Measurements from ENCODE around the gene DSG3.

Gene DSG3

DNA sequence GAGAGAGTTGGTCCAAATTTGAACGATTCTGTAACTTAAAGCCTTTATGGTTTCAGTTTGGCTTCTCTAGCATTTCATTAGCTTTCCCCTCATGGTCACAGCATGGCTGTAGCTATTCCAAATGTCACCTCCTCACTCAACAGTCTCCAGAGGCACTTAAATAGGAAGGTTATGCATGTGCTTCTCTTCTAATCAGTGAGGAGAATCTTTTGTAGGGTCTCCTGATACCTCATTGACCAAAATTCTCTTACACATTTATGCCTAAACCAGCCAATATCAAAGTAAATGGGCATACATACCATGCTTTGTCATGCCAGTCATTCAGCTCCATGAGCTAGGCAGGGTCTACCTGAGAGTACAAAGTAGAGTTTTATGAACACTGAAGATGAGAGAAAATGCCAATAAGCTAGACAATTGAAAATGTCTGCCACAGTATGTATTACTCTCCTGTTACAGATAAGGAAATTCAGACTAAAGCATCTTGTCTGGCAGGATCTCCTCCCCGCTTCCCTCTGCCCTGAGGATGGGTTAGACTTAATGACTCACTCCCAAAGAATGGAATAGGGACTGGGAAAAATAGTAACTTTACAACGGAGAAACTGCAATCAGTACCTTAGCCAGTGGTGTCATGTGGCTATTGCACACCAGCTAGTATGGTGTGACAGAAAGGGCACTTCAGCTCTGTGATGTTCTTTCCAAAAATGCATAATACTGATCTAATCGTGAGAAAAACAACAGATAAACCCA, 65.8 kb downstream of the DSG3 start:
- ATAC-seq = no peak; the same call in 1 of the 3 replicates
- TF ChIP-seq ZNF8 (CRISPR knock-in tag; IDR thresholded peaks at IDR 0.05) = no peak
- TF ChIP-seq TOX (CRISPR knock-in tag; IDR thresholded peaks at IDR 0.05; ENCODE audit: borderline replicate concordance) = no peak
- TF ChIP-seq, protein P1, sequence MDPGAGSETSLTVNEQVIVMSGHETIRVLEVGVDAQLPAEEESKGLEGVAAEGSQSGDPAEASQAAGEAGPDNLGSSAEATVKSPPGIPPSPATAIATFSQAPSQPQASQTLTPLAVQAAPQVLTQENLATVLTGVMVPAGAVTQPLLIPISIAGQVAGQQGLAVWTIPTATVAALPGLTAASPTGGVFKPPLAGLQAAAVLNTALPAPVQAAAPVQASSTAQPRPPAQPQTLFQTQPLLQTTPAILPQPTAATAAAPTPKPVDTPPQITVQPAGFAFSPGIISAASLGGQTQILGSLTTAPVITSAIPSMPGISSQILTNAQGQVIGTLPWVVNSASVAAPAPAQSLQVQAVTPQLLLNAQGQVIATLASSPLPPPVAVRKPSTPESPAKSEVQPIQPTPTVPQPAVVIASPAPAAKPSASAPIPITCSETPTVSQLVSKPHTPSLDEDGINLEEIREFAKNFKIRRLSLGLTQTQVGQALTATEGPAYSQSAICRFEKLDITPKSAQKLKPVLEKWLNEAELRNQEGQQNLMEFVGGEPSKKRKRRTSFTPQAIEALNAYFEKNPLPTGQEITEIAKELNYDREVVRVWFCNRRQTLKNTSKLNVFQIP (CRISPR knock-in tag; IDR thresholded peaks at IDR 0.05; ENCODE audit: borderline replicate concordance, low read depth) = no peak
- no peak for TF ChIP-seq OSR1 (CRISPR knock-in tag; IDR thresholded peaks at IDR 0.05)
- TF ChIP-seq, protein P2, sequence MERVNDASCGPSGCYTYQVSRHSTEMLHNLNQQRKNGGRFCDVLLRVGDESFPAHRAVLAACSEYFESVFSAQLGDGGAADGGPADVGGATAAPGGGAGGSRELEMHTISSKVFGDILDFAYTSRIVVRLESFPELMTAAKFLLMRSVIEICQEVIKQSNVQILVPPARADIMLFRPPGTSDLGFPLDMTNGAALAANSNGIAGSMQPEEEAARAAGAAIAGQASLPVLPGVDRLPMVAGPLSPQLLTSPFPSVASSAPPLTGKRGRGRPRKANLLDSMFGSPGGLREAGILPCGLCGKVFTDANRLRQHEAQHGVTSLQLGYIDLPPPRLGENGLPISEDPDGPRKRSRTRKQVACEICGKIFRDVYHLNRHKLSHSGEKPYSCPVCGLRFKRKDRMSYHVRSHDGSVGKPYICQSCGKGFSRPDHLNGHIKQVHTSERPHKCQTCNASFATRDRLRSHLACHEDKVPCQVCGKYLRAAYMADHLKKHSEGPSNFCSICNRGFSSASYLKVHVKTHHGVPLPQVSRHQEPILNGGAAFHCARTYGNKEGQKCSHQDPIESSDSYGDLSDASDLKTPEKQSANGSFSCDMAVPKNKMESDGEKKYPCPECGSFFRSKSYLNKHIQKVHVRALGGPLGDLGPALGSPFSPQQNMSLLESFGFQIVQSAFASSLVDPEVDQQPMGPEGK (CRISPR knock-in tag; IDR thresholded peaks at IDR 0.05; ENCODE audit: borderline replicate concordance) = no peak
- TF ChIP-seq RARB (CRISPR knock-in tag; IDR thresholded peaks at IDR 0.05) = no peak

DNA sequence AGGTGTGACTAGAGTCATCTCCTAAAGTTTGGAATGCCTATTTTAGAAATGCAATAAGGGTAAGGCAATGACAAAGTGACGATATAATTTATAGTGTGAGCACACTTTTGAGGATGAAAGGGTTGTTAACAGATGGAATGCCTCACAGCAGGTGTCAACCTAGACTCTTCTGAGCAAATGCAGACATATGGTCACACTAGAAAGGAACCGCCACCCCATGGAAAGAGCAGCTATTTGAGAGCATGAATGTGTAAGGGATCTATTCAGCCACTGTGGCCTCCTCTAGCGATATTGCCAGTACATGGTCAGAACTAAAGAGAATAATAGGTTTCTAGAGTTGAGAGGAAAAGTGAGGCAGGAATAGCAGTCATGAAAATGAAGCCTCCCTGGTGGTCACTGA, 68.9 kb downstream of the DSG3 start:
- TF ChIP-seq ARNTL (CRISPR knock-in tag; IDR thresholded peaks at IDR 0.05; ENCODE audit: borderline replicate concordance, low read depth) = no peak
- TF ChIP-seq CSDC2 (CRISPR knock-in tag; IDR thresholded peaks at IDR 0.05) = no peak
- TF ChIP-seq PPARA (CRISPR knock-in tag; IDR thresholded peaks at IDR 0.05; ENCODE audit: borderline replicate concordance) = no peak
- TF ChIP-seq ISL1 (CRISPR knock-in tag; IDR thresholded peaks at IDR 0.05) = no peak
- TF ChIP-seq, protein P3, sequence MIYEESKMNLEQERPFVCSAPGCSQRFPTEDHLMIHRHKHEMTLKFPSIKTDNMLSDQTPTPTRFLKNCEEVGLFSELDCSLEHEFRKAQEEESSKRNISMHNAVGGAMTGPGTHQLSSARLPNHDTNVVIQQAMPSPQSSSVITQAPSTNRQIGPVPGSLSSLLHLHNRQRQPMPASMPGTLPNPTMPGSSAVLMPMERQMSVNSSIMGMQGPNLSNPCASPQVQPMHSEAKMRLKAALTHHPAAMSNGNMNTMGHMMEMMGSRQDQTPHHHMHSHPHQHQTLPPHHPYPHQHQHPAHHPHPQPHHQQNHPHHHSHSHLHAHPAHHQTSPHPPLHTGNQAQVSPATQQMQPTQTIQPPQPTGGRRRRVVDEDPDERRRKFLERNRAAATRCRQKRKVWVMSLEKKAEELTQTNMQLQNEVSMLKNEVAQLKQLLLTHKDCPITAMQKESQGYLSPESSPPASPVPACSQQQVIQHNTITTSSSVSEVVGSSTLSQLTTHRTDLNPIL (CRISPR knock-in tag; IDR thresholded peaks at IDR 0.05; ENCODE audit: low read depth) = no peak
- TF ChIP-seq, protein P4, sequence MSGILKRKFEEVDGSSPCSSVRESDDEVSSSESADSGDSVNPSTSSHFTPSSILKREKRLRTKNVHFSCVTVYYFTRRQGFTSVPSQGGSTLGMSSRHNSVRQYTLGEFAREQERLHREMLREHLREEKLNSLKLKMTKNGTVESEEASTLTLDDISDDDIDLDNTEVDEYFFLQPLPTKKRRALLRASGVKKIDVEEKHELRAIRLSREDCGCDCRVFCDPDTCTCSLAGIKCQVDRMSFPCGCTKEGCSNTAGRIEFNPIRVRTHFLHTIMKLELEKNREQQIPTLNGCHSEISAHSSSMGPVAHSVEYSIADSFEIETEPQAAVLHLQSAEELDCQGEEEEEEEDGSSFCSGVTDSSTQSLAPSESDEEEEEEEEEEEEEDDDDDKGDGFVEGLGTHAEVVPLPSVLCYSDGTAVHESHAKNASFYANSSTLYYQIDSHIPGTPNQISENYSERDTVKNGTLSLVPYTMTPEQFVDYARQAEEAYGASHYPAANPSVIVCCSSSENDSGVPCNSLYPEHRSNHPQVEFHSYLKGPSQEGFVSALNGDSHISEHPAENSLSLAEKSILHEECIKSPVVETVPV (CRISPR knock-in tag; IDR thresholded peaks at IDR 0.05) = no peak
- TF ChIP-seq ZC3H10 (CRISPR knock-in tag; IDR thresholded peaks at IDR 0.05) = no peak
- TF ChIP-seq RARB (CRISPR knock-in tag; IDR thresholded peaks at IDR 0.05) = no peak
- no peak for TF ChIP-seq TCF4 (CRISPR knock-in tag; IDR thresholded peaks at IDR 0.05; ENCODE audit: borderline replicate concordance)
- TF ChIP-seq ESRRG (CRISPR knock-in tag; IDR thresholded peaks at IDR 0.05) = no peak
- ATAC-seq = no peak

DNA sequence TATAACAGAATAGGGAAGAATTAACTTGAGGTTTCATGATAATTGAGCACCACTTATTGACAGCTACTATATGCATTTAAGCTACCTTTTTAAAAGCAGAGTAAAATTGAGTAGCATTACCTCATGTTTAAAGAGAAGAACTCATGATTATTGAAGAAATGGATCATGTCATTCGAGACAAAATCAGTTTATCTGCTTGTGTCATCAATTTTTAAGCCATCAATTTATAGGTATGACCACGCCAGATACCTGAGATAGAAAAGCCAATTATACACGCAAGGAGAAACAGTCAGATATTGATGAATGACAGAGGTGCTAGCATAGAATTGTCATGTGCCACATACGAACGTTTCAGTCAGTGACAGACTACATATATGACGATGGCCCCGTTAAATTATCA, 78.8 kb downstream of the DSG3 start:
- ATAC-seq = no peak
- no peak for TF ChIP-seq ARNTL (CRISPR knock-in tag; IDR thresholded peaks at IDR 0.05; ENCODE audit: borderline replicate concordance, low read depth)
- TF ChIP-seq RARB (CRISPR knock-in tag; IDR thresholded peaks at IDR 0.05) = no peak
- TF ChIP-seq OSR1 (CRISPR knock-in tag; IDR thresholded peaks at IDR 0.05) = no peak

Data from SK-N-SH treated with all-trans-retinoic acid at 6 μM for 48 hours (cell line).